ES-I3 (cell line): ENCODE data around the gene INTS6.

Source experiments
- H3K36me3 ChIP-seq: 2 replicates; pipeline ENCODE4 v1.6.1; 2013; ENCODE audit warnings: mild to moderate bottlenecking, low read length, control low read depth, moderate library complexity; ENCODE audit not compliant: insufficient read depth
- H3K4me1 ChIP-seq: 2 replicates; pipeline ENCODE4 v1.6.1; 2013; ENCODE audit warnings: mild to moderate bottlenecking, control low read depth, low read length; ENCODE audit not compliant: insufficient read depth
- H3K9ac ChIP-seq: 2 replicates; pipeline ENCODE4 v1.6.1; 2013; ENCODE audit warnings: low read depth, mild to moderate bottlenecking, low read length, moderate library complexity
- H3K9me3 ChIP-seq: 2 replicates; pipeline ENCODE4 v1.6.1; 2013; ENCODE audit warnings: mild to moderate bottlenecking, low read length, moderate library complexity; ENCODE audit not compliant: control insufficient read depth, insufficient read depth

Gene INTS6

GRCh38 chr13:51318015-51318414 is 134.8 kb downstream of the INTS6 start:
- Histone ChIP-seq H3K4me1 (peaks cover 11% of the 10 kb centered on the region), H3K36me3 (peaks cover 2% of the 10 kb centered on the region; the same call in 1 of the 2 replicates), H3K9me3 (no peaks in the 10 kb centered on the region), H3K9ac (no peak overlapping the region)

- Histone ChIP-seq H3K9me3 (no peaks in the 10 kb centered on the region), H3K4me1 (peaks cover 11% of the 10 kb centered on the region), H3K36me3 (peaks cover 2% of the 10 kb centered on the region; the same call in 1 of the 2 replicates), H3K9ac (no peak overlapping the region)
These were observed 135.6 kb downstream of the INTS6 start for GRCh38 chr13:51317262-51317661.

GRCh38 chr13:51313619-51314018 is 139.2 kb downstream of the INTS6 start:
- Histone ChIP-seq H3K36me3 (peaks cover 2% of the 10 kb centered on the region; the same call in 1 of the 2 replicates), H3K9ac (no peak overlapping the region), H3K9me3 (no peaks in the 10 kb centered on the region), H3K4me1 (peaks cover 15% of the 10 kb centered on the region)

GRCh38 chr13:51311957-51312520 is 140.8 kb downstream of the INTS6 start:
- Histone ChIP-seq H3K4me1 (peaks cover 15% of the 10 kb centered on the region), H3K9me3 (no peaks in the 10 kb centered on the region), H3K36me3 (no peaks in the 10 kb centered on the region), H3K9ac (no peak overlapping the region)
